H54 (cell line): Measurements from ENCODE around the gene PALLD.

Source experiments
- DNase-seq: peaks from one replicate; pipeline ENCODE4 v3.0.0; 2011; ENCODE audit warnings: low spot score, mixed read lengths; ENCODE audit not compliant: insufficient read length
- FAIRE-seq: peaks from 3 replicates; lab custom pipeline; 2011; peaks lifted over from hg19 to GRCh38; lab: Jason Lieb, UNC
- POLR2A ChIP-seq: IDR thresholded peaks from 2 replicates; pipeline ENCODE4 v1.6.1; 2011; ENCODE audit warnings: low read depth, mild to moderate bottlenecking, low read length

PALLD gene

DNA sequence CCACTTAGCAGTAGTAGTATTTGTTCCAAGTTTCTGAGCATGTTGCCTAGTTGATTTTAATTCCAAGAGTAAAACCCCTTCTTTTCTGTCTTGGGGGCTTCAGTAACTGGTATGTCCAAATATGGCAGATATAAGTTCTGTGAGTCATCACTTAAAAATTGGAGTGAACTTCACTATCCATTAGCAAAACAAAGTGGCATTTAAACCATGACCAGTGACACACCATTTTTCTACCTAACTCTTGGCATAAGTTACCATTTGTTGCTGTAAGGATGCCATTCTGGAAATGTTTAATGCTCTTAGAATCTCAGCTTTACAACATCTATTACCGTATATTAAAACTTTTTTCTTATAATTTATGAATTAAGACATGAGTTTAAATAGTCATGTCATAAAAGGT, 411.2 kb downstream of the PALLD start:
- FAIRE-seq (no peak), DNase-seq (no peak)
- TF ChIP-seq POLR2A = no peak

DNA sequence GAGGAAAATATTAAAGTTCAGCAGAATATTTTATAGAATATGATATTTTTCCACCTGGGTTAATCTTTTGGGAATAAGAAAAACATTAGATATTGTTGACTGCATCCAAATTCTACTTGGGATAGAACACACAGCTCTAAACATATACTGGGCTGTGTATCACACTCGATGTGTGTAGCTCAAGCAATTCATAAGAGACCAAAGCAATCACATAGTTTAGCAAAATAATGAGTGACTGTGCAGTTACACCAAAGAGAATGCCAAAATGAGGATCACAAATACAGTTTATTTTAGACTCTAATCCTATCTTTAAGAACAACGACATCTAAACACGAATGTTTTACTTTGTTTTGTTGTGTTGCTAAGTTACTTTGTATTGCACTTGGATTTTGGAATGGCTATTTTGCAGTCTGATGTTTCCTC, 412.0 kb downstream of the PALLD start:
- TF ChIP-seq POLR2A = no peak
- DNase-seq = no peak
- FAIRE-seq = no peak

DNA sequence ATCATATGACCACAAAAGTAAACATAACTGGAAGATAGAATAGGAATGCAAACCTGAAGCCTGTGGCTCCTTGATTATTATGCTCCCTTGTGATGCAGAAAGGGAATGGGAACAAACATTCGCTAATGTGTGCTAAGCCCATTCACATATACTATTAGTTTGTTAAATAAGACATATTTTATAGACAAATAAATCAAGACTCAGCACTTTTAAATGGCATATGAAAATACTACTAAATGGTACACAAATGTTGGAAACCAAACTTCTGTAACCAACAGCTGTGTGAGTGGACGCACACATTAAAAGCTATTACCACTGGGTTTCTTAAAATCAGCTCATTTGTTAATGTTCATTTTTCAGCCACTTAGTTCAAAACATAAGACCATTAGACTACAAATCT, 417.2 kb downstream of the PALLD start:
- no peak for FAIRE-seq
- DNase-seq = no peak
- no peak for TF ChIP-seq POLR2A

DNA sequence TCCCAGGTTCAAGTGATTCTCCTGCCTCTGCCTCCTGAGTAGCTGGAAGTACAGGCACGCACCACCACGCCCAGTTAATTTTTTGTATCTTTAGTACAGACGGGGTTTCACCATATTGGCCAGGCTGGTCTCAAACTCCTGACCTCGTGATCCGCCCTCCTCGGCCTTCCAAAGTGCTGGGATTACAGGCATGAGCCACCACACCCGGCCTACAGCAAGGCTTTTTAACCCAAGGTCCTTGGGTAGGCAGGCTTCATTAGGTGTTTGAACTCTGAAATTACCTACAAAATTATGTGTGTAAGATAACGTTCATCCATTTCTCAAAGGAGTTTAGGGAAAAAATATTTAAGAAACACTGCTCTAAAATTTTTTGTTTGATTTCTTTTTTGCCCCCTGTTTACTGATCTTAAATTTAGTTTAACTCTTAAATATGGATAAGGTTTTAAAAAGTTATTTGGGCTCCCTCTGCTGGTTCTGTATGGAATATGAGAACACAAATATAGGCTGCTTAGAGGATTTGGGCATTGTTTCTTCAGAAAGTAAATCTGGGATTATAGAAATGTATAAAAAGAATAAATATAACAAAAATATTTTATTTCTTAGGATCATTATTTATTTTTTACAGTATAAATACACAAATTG, 420.4 kb downstream of the PALLD start:
- DNase-seq = no peak
- FAIRE-seq = no peak
- no peak for TF ChIP-seq POLR2A

DNA sequence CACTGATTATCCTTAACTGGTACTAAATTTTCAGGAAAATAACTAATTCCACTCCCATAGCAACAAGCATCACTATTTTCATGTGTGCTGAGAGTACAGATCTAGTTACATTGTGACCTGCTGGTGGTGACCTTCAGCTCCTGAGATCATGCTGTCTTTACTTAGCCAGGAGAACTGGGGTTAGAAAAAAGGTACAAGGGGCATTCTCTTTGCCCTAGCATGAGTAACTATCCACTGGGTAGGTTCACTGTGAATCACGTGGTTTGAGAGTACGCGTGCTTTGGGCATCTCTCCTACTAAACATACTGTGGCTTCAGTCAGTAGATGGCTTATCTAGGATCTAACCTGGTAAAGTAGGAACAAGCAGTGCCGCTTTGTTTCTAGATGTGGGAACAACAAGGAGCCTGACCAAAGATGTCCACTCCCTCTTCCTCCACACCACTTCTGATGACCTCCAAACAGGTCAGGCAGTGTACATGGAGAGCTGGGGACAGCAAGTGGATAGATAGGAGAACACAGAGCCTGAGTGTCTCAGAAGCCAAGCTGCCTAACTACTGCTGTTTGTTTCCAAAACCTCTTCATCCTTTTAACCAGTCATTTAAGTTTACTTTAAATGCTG, 423.0 kb downstream of the PALLD start:
- FAIRE-seq (no peak), DNase-seq (no peak)
- no peak for TF ChIP-seq POLR2A

DNA sequence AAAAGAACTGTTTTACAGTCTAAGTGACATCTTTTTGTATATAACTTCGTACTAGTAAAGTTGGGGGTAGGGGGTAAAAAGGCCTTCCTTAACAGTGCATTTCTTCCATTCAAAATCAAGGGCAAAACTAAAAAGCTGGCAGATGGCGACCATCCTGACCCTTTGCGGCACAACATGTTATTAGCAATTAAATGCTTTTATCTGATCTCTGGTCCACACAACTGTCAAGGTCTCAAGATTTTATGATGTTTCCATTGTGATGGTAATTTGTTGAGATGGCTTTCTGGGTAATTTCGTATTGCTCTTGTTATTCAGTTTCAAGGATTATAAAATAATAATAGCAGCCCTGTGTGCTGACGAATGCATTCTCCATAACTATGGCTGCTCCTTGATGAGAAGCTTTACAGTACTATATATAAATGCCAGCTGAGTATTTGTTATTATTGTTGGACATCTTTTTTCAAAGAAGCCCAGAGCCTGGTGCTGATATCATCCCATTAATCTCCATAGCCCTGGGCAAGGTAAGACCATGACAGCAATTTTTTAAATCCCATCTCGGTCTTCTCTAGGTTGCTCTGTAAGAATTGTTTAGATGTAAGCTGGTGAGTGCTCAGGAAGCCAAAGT, 423.7 kb downstream of the PALLD start:
- DNase-seq = no peak
- TF ChIP-seq POLR2A = no peak
- no peak for FAIRE-seq

DNA sequence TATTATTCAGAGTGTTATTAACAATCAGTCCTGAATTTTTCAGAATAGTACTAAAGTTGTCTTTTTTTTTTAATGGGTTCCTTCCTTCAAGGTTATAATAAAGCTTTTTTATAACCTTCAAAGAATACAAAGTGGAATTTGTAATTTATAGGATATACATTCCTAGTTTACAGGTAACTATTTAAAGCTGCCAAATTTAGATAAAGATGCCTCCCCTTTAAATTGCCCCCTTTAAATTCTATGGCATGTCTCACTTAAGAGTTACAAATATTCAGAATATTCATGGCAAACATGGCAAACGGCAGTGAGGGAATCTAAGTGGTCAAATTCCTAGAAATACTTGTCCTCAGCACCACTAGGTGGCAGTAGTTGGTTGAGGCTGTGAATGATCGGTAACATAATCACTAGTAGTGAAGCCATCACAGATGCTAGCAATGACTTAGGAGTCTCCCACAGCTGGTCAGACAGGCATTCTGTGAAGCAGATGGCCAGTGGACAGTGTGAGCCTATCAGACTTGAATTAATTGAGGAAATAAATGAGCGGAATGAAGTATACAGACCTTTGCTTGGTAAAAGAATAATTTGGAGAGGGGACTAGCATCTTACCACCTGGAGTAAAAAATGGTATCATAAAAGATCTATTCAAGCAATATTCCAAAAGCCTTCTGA, 426.8 kb downstream of the PALLD start:
- peak; percentile 58 for FAIRE-seq
- no peak for DNase-seq
- no peak for TF ChIP-seq POLR2A

DNA sequence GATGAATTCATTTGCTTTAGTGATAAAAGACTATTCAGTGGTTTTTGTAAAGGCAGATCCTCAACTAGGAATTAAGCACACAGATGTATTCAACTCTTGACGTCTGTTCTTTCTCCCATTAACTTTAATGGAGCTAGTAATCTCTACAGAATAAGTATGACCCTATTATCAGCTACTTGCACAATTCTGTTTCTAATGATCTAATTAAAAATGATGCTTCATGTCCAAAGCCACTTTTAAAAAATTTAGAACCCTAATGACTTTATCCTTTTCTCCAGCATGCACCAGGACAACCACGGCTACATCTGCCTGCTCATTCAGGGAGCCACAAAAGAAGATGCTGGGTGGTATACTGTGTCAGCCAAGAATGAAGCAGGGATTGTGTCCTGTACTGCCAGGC, 427.8 kb downstream of the PALLD start:
- no peak for DNase-seq
- no peak for FAIRE-seq
- no peak for TF ChIP-seq POLR2A

DNA sequence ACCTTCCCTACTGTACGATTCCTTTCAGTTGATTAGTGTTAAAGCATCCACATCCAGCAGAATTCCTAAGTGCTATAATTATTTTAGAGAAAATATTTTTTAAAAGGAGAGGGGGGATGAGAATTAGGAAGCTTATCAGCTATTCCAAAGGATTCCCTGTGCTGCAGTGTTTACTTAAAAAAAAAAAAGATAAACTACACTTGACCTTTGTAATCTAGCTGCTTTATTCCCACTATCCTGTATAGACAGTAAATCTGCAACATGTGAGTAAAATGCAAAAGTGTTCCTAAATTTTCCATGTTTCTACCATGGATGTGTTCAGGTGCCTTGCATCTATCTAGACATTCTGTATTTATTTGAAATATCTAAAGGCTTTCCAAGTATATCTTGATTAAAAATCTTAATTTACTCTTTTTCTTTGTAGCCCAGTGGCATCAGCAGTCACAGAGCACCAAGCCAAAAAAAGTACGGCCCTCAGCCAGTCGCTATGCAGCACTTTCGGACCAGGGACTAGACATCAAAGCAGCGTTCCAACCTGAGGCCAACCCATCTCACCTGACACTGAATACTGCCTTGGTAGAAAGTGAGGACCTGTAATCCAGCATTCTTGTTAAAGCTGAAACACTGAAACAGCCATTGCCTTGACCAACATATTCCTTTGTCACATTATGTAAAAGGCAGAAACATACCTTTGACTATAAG, 429.1 kb downstream of the PALLD start:
- DNase-seq (no peak), FAIRE-seq (no peak)
- no peak for TF ChIP-seq POLR2A

DNA sequence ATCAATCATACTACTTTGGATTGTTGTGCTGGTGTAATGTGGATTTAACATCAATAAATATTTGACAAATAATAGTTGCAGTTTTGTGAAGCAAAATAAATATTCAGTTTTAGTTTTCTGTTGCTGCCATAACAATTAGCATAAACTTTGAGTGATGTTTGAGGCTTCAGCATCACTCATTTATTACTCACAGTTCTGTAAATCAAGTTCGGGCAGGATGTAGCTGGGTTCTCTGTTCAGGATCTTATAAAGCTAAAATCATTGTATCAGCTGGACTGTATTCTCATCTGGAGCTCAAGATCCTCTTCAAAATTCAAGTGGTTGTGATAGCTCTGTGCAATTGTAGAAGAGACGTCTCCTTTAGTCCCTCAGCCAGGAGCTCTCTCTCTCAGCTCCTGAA, 431.5 kb downstream of the PALLD start:
- no peak for TF ChIP-seq POLR2A
- no peak for FAIRE-seq
- DNase-seq = no peak

DNA sequence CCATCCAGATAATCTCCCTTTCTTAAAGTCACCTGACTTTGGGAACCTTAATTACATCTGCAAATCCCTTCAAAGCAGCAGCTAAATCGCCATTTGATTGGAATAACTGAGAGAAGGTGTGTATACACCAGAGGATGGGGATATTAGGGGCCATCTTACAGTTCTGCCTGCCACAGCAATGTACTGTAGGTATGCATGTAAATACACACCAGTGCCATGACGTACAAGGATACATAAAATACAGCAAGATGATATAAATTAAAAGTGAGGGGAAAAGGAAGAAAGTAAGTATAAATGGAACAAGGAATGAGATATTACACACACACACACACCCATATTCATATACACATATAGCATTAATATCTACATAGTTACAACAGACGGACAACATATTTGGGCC, 432.0 kb downstream of the PALLD start:
- DNase-seq (no peak), FAIRE-seq (no peak)
- TF ChIP-seq POLR2A = no peak

DNA sequence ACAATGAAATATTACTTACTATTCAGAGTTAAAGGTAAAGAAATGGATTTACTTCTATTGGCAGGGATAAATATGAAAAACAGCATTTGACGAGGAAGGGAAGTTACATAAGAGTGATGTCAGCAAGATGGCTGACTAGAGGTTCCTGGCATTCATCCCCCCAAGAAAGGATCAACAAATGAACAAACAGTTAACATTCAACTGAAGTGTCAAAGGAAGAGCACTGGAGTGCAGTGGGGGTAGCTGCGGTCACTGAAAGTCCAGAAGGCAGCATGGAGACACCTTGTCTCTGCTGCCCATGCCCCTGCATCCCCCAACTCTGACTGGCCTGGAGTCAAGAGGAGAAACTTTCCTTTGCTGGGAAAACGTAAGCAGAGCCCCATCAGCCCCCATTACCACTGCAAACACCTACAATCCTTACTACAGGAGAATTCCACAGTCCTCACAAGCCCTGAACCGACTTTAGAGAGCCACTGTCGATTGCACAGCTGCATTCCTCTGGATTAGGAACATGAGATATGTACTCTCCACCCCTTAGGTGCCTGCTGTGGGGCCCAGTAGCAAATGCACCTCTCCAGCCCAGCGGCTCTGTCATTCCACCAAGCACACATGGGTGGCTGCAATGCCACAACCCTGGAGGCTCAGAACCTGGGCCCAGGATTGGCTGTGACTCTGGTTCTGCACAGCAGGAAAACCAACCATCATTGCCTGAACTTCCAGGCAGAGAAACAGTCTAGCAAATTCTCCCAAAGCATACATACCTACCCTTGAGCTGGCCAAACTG, 433.8 kb downstream of the PALLD start:
- DNase-seq (no peak), FAIRE-seq (no peak)
- TF ChIP-seq POLR2A = no peak

DNA sequence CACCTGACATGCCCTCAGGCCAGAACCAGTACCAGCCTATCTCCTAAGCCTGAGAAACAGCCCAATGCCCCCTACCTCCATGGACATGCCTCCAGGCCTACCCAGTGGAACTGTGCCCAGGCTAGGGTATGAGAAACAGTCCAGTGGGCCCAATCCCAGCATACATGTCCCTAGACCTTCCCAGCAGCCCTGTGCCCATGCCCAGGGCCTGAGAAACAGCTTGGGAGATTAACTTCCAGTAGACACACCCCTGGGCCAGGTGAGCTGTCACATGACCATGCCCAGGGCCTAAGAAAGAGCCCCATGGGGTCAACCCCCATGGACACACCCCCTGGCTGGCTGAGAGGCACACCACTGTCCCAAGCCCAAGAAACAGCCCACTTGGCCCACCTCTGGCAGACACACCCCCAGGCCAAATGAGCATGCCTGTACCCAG, 434.4 kb downstream of the PALLD start:
- TF ChIP-seq POLR2A = no peak
- no peak for DNase-seq
- no peak for FAIRE-seq
